Tracheal epithelial cell (primary cell): ENCODE data around the gene SRRT. TPM values are rescaled to one million over a fixed set of nuclear protein-coding genes. Genes with fewer than 3 reads are reported as not detected.

Experiments
- total RNA-seq: library from RNA; depleted of rRNA; stranded (reverse); fragments of >200 nt; gene quantifications from 2 replicates; pipeline ENCODE4 v1.2.1, GENCODE V29; 2014

The SRRT gene
- total RNA-seq, result 22.0 and 30.8 TPM in 2 replicates

GRCh38 chr7:100874577-100875355 lies at the start of gene SRRT:
Gene SRRT, plus strand, starts transcription at chr7:100875103. Its CDS starts 488 bp downstream, at chr7:100875591.

GRCh38 chr7:100827330-100828226 lies 47.3 kb upstream of the SRRT start, which contains the start of gene EPHB4:
Gene EPHB4, minus strand, starts transcription at chr7:100827523. Its CDS starts 493 bp downstream, at chr7:100827030.

GRCh38 chr7:100852048-100852872 lies 22.6 kb upstream of the SRRT start, which contains the start of gene SLC12A9:
Gene SLC12A9, plus strand, starts transcription at chr7:100852713. Its CDS starts 1,485 bp downstream, at chr7:100854198.

GRCh38 chr7:100867040-100867775 lies 7.7 kb upstream of the SRRT start, which contains the start of gene TRIP6:
Gene TRIP6, plus strand, starts transcription at chr7:100867387. Its CDS starts 111 bp downstream, at chr7:100867498.

GRCh38 chr7:100888988-100889750 lies 14.3 kb downstream of the SRRT start, which contains the start of gene UFSP1:
Gene UFSP1, minus strand, starts transcription at chr7:100889715. Its CDS starts 444 bp downstream, at chr7:100889271.

GRCh38 chr7:100895701-100895955 lies 20.7 kb downstream of the SRRT start, which contains the start of gene ACHE:
Gene ACHE, minus strand, starts transcription at chr7:100895888. Its CDS starts 1,656 bp downstream, at chr7:100894232.

Other genes starting within 250 kb of the SRRT start
- 0.72 and 1.3 TPM in 2 replicates for gene TFR2, start 233.6 kb upstream of the SRRT start, total RNA-seq
- gene ACTL6B, start 218.7 kb upstream of the SRRT start, total RNA-seq, result not detected in 2 replicates
- 99.3 and 110 TPM in 2 replicates for gene GNB2, start 201.4 kb upstream of the SRRT start, total RNA-seq
- 12.3 and 15.1 TPM in 2 replicates for gene GIGYF1, start 180.9 kb upstream of the SRRT start, total RNA-seq
- 40.7 and 63.1 TPM in 2 replicates for gene POP7, start 169.0 kb upstream of the SRRT start, total RNA-seq
- not detected in 2 replicates for gene EPO, start 154.6 kb upstream of the SRRT start, total RNA-seq
- not detected in 2 replicates for gene ZAN, start 141.5 kb upstream of the SRRT start, total RNA-seq
- 129 and 175 TPM in 2 replicates for gene EPHB4, start 47.6 kb upstream of the SRRT start, total RNA-seq
- gene SLC12A9, start 22.4 kb upstream of the SRRT start, total RNA-seq, result 17.9 and 18.3 TPM in 2 replicates
- gene TRIP6, start 7.7 kb upstream of the SRRT start, total RNA-seq, result 69.6 and 75.5 TPM in 2 replicates
- gene UFSP1, start 14.6 kb downstream of the SRRT start, total RNA-seq, result 8.3 and 14.7 TPM in 2 replicates
- gene ACHE, start 20.8 kb downstream of the SRRT start, total RNA-seq, result 0.24 TPM in 1 of 2 replicates, not detected in the other
- not detected in 2 replicates for gene MUC3A, start 74.4 kb downstream of the SRRT start, total RNA-seq
- not detected in 2 replicates for gene MUC12, start 94.5 kb downstream of the SRRT start, total RNA-seq
- not detected in 2 replicates for gene MUC17, start 145.0 kb downstream of the SRRT start, total RNA-seq
- 8.2 and 9.6 TPM in 2 replicates for gene TRIM56, start 210.4 kb downstream of the SRRT start, total RNA-seq